K562 (cell line): ENCODE results near the gene USP24. TPM values are rescaled to one million over a fixed set of nuclear protein-coding genes. Genes with fewer than 3 reads are reported as not detected.
A peak's percentile ranks its signal among the peaks of the same experiment; 100 is the strongest.

ENCODE experiments used
- ATAC-seq: fragments of 200-7000 bp; cut with Tn5 transposase; 3 replicates; pipeline ENCODE4 v1.9.1; 2020; ENCODE audit warnings: moderate library complexity
- BruUV-seq: library from RNA; stranded (reverse); fragments of 400-500 nt; replicated peaks from 2 replicates; lab custom pipeline; 2021; lab: Mats Ljungman, UMichigan
- CTCF ChIA-PET: fragments of 300-600 bp; formaldehyde crosslinking; extraction: SDS; loops from one replicate; lab custom pipeline; 2021; ENCODE audit warnings: low intra/inter-chr PET ratio; lab: Yijun Ruan, JAX
- POLR2A ChIA-PET: fragments of 300-600, 350-650 bp; sonication (Branson Sonifier 250); formaldehyde crosslinking; extraction: SDS; loops from one replicate; lab custom pipeline; 2021; ENCODE audit warnings: antibody characterized with exemption, inconsistent platforms; lab: Yijun Ruan, JAX
- DNase-seq, 4 experiments: peaks; one replicate each; pipeline versions ENCODE4 v3.0.0 to v3.0.0-alpha.2; 2011 to 2018; ENCODE audit warnings: low spot score in 3 of 4, mixed read lengths in 3 of 4; ENCODE audit errors: extremely low read depth in 1 of 4
- FAIRE-seq: peaks from 2 replicates; lab custom pipeline; 2011; peaks lifted over from hg19 to GRCh38; lab: Jason Lieb, UNC
- H2AFZ ChIP-seq: 2 replicates; pipeline ENCODE4 v1.6.0; 2011; ENCODE audit warnings: low read depth, low read length, control low read depth, inconsistent platforms
- H3K27ac ChIP-seq: fragments of 200-600 bp; 3 replicates; pipeline ENCODE4 v1.8.0; 2011; ENCODE audit warnings: low read depth, mild to moderate bottlenecking, control low read depth, inconsistent platforms, low read length, moderate library complexity, mixed read lengths; ENCODE audit errors: extremely low read depth
- H3K27me3 ChIP-seq, 2 experiments: fragments of 300-600 bp in 1 of 2; 2 replicates in 1 of 2; 3 replicates in 1 of 2; pipeline versions ENCODE4 v1.6.0 to v1.8.0; 2011; ENCODE audit warnings: inconsistent platforms in 2 of 2, low read length in 2 of 2, mild to moderate bottlenecking in 1 of 2, mixed read lengths in 1 of 2, moderate library complexity in 1 of 2; ENCODE audit not compliant: control insufficient read depth in 2 of 2, insufficient read depth in 2 of 2
- H3K36me3 ChIP-seq: fragments of 300-600 bp; 3 replicates; pipeline ENCODE4 v1.8.0; 2011; ENCODE audit warnings: mild to moderate bottlenecking, low read length, inconsistent platforms; ENCODE audit not compliant: control insufficient read depth, insufficient read depth
- H3K4me1 ChIP-seq, 2 experiments: fragments of 200-600 bp in 1 of 2; replicated peaks in 1 of 2; 2 replicates in 1 of 2; 3 replicates in 1 of 2; pipeline versions ENCODE4 v1.5.1 to v1.8.0; 2011; ENCODE audit warnings: inconsistent platforms in 2 of 2, low read length in 2 of 2, mild to moderate bottlenecking in 1 of 2, mixed read lengths in 1 of 2, moderate library complexity in 1 of 2; ENCODE audit not compliant: control insufficient read depth in 2 of 2, insufficient read depth in 2 of 2
- H3K4me2 ChIP-seq: 2 replicates; pipeline ENCODE4 v1.6.1; 2011; ENCODE audit warnings: low read length, control low read depth, inconsistent platforms, mixed read lengths; ENCODE audit not compliant: insufficient read depth
- H3K4me3 ChIP-seq: fragments of 200-600 bp; sonication (generic), shearing (Covaris generic); 2 replicates; pipeline ENCODE4 v1.5.1; 2016; ENCODE audit warnings: control low read depth, inconsistent platforms
- H3K79me2 ChIP-seq: fragments of 200-600 bp; 3 replicates; pipeline ENCODE4 v1.8.0; 2011; ENCODE audit warnings: low read length, inconsistent platforms; ENCODE audit not compliant: control insufficient read depth, insufficient read depth
- H3K9ac ChIP-seq, 2 experiments: 2 replicates each; pipeline versions ENCODE4 v1.6.0 to v1.6.1; 2011; ENCODE audit warnings: low read depth in 2 of 2, low read length in 2 of 2, control low read depth in 1 of 2, inconsistent platforms in 1 of 2, mild to moderate bottlenecking in 1 of 2, mixed read lengths in 1 of 2; ENCODE audit not compliant: insufficient read depth in 1 of 2
- H3K9me1 ChIP-seq: one replicate; pipeline ENCODE4 v1.6.0; 2011; ENCODE audit warnings: inconsistent platforms, mild to moderate bottlenecking, low read length, moderate library complexity; ENCODE audit not compliant: control insufficient read depth, insufficient read depth
- H3K9me3 ChIP-seq: replicated peaks from 2 replicates; pipeline ENCODE4 v1.5.1; 2011; ENCODE audit warnings: low read depth, low read length, inconsistent platforms; ENCODE audit not compliant: control insufficient read depth, insufficient read depth
- H4K20me1 ChIP-seq: replicated peaks from 2 replicates; pipeline ENCODE4 v1.6.1; 2011; ENCODE audit warnings: low read length, inconsistent platforms, mixed read lengths; ENCODE audit not compliant: control insufficient read depth, insufficient read depth
- CHCHD3 ChIP-seq: fragments of 250-450 bp; sonication (Bioruptor Pico); IDR thresholded peaks from 2 replicates; pipeline ENCODE4 v2.1.2; 2022; ENCODE audit warnings: mild to moderate bottlenecking
- FOXK1 ChIP-seq: sonication (generic); formaldehyde crosslinking; IDR thresholded peaks from 2 replicates; pipeline ENCODE4 v1.8.0; 2022; ENCODE audit warnings: missing genetic modification reagents, mild to moderate bottlenecking, borderline replicate concordance
- MAFG ChIP-seq: fragments of 450-650 bp; conservative IDR thresholded peaks from 2 replicates; pipeline ENCODE4 v1.6.1; 2016; ENCODE audit warnings: missing genetic modification characterization, missing compliant biosample characterization
- PTRF ChIP-seq: fragments of 450-650 bp; IDR thresholded peaks from 2 replicates; pipeline ENCODE4 v1.6.1; 2016; ENCODE audit warnings: mild to moderate bottlenecking, missing genetic modification characterization, missing compliant biosample characterization
- RB1 ChIP-seq: fragments of 450-650 bp; IDR thresholded peaks from 2 replicates; pipeline ENCODE4 v1.6.1; 2017; ENCODE audit warnings: low read depth, mild to moderate bottlenecking
- SAFB2 ChIP-seq: fragments of 200-400 bp; formaldehyde crosslinking; IDR thresholded peaks from 2 replicates; pipeline ENCODE4 v1.6.1; 2018; ENCODE audit warnings: borderline replicate concordance, low read length, low read depth, moderate library complexity; ENCODE audit not compliant: severe bottlenecking
- SMARCA4 ChIP-seq: fragments of 450-650 bp; IDR thresholded peaks from 2 replicates; pipeline ENCODE4 v1.6.1; 2016
- TEAD4 ChIP-seq, 2 experiments: sonication (generic) in 1 of 2; formaldehyde crosslinking in 1 of 2; IDR thresholded peaks; 2 replicates each; pipeline versions ENCODE4 v1.6.1 to v1.8.0; 2012 to 2022; ENCODE audit warnings: borderline replicate concordance in 1 of 2, inconsistent platforms in 1 of 2, low read length in 1 of 2, mild to moderate bottlenecking in 1 of 2, missing genetic modification reagents in 1 of 2
- ZNF146 ChIP-seq: IDR thresholded peaks from one replicate; pipeline ENCODE4 v1.6.1; 2018; ENCODE audit warnings: missing compliant biosample characterization; ENCODE audit not compliant: unreplicated experiment
- WGBS: fragments of 100-300 bp; shearing (Covaris generic); methylation state at CpG from one replicate; pipeline ENCODE4 v1.1.6; 2016; ENCODE audit warnings: low coverage, mixed read lengths; ENCODE audit not compliant: insufficient coverage; ENCODE audit errors: missing lambda C conversion rate; 5-methylcytosine and 5-hydroxymethylcytosine counted together
- in situ Hi-C: fragments of 300-500 bp; cut with MboI; formaldehyde crosslinking; loops from 4 replicates; pipeline ENCODE4 v1.15.0; 2018; ENCODE audit warnings: inconsistent platforms, mixed read lengths
- intact Hi-C: fragments of 100-400 bp; cut with micrococcal nuclease; formaldehyde crosslinking; loops from 2 replicates; pipeline ENCODE4 v1.14.2; 2022
- polyA plus RNA-seq, 8 experiments: library from polyadenylated mRNA; depleted of rRNA in 4 of 8; stranded (reverse) in 5 of 8; unstranded in 3 of 8; fragments of >200 nt; fragmentation: Nextera tagmentation in 2 of 8; fragmentation: Illumina TruSeq in 1 of 8; extraction: Ambion mirVana in 2 of 8; extraction: Trizol in 1 of 8; gene quantifications; 2 replicates each; pipeline versions ENCODE4 v1.2.1 to v1.2.3, GENCODE V29; 2011 to 2014; ENCODE audit warnings: inconsistent platforms in 1 of 8, missing spikeins in 1 of 8
- total RNA-seq, 7 experiments: library from RNA; depleted of rRNA in 6 of 7; stranded (reverse); fragments of >200 nt in 6 of 7; fragmentation: Illumina TruSeq in 2 of 7; extraction: Trizol in 2 of 7; gene quantifications; 2 replicates each; pipeline versions ENCODE4 v1.2.1 to v1.2.3, GENCODE V29; 2011 to 2021; ENCODE audit warnings: low replicate concordance in 1 of 7
- TF ChIP-seq, protein P1 (sequence below): IDR thresholded peaks from 3 replicates; pipeline ENCODE4 v1.6.1; 2011; ENCODE audit warnings: borderline replicate concordance, mild to moderate bottlenecking, moderate library complexity; ENCODE audit not compliant: insufficient read length; ENCODE audit errors: extremely low read depth
- TF ChIP-seq, protein P2 (sequence below): sonication (generic); formaldehyde crosslinking; IDR thresholded peaks from 2 replicates; pipeline ENCODE4 v1.8.1; 2022; ENCODE audit warnings: missing genetic modification reagents

The USP24 gene
- total and polyA plus RNA-seq, 9 of the 15 experiments (the other 6 are each of a cell fraction or from before 2014, with no cell fraction given): 7.7 to 62.6 (median 36.8) TPM

- TF ChIP-seq, protein P1, sequence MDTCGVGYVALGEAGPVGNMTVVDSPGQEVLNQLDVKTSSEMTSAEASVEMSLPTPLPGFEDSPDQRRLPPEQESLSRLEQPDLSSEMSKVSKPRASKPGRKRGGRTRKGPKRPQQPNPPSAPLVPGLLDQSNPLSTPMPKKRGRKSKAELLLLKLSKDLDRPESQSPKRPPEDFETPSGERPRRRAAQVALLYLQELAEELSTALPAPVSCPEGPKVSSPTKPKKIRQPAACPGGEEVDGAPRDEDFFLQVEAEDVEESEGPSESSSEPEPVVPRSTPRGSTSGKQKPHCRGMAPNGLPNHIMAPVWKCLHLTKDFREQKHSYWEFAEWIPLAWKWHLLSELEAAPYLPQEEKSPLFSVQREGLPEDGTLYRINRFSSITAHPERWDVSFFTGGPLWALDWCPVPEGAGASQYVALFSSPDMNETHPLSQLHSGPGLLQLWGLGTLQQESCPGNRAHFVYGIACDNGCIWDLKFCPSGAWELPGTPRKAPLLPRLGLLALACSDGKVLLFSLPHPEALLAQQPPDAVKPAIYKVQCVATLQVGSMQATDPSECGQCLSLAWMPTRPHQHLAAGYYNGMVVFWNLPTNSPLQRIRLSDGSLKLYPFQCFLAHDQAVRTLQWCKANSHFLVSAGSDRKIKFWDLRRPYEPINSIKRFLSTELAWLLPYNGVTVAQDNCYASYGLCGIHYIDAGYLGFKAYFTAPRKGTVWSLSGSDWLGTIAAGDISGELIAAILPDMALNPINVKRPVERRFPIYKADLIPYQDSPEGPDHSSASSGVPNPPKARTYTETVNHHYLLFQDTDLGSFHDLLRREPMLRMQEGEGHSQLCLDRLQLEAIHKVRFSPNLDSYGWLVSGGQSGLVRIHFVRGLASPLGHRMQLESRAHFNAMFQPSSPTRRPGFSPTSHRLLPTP: no peak
- TF ChIP-seq ZNF146 (CRISPR knock-in tag): no peak
- TF ChIP-seq SAFB2: no peak
- TF ChIP-seq, all 486 proteins: peak for 0
Measured at GRCh38 chr1:55246331-55246730, 31.2 kb upstream of the USP24 start (continued).

- BruUV-seq: no TSS peak
- TF ChIP-seq TEAD4 (IDR thresholded peaks at IDR 0.05; ENCODE audit: low read length): no peak
- no peak for TF ChIP-seq TEAD4 (CRISPR knock-in tag; IDR thresholded peaks at IDR 0.05; ENCODE audit: borderline replicate concordance)
- no peak for TF ChIP-seq FOXK1 (CRISPR knock-in tag)
- no peak for TF ChIP-seq PTRF
- TF ChIP-seq, protein P2, sequence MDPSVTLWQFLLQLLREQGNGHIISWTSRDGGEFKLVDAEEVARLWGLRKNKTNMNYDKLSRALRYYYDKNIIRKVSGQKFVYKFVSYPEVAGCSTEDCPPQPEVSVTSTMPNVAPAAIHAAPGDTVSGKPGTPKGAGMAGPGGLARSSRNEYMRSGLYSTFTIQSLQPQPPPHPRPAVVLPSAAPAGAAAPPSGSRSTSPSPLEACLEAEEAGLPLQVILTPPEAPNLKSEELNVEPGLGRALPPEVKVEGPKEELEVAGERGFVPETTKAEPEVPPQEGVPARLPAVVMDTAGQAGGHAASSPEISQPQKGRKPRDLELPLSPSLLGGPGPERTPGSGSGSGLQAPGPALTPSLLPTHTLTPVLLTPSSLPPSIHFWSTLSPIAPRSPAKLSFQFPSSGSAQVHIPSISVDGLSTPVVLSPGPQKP (CRISPR knock-in tag): no peak
- no peak for TF ChIP-seq RB1
- TF ChIP-seq SMARCA4: no peak
- TF ChIP-seq CHCHD3 (CRISPR knock-in tag): no peak
- peak; percentile 25; the same call in 1 of the 2 replicates for TF ChIP-seq MAFG (tag)
- no peaks in the 10 kb centered on the region for H3K36me3 ChIP-seq
- no peak overlapping the region for H3K4me3 ChIP-seq
- POLR2A ChIA-PET: interaction anchor here (0.6 to 1.1 kb wide), 4 partner anchors 10 to 81 kb away, joined by 3 to 4 read pairs (median 3); no protein-coding TSS in a partner anchor
- H3K4me1 ChIP-seq: peaks cover 0 to 9% of the 10 kb centered on the region in 2 experiments; a peak in 3 of 5 replicates
- H2AFZ ChIP-seq: 0 out of 2 replicates have a peak overlapping the region, but pooled peaks have one; percentile 27
- no peaks in the 10 kb centered on the region for H3K27me3 ChIP-seq
- H3K79me2 ChIP-seq: no peaks in the 10 kb centered on the region
- no peaks in the 10 kb centered on the region for H4K20me1 ChIP-seq
- H3K27ac ChIP-seq: no peak overlapping the region
- H3K9me1 ChIP-seq: no peaks in the 10 kb centered on the region
- 31% methylated on average over 4 of the region's 4 CpGs for WGBS
- FAIRE-seq (no peak), DNase-seq (no peak), ATAC-seq (no peak; the same call in 2 of the 3 replicates)
- no peak overlapping the region for H3K4me2 ChIP-seq
- H3K9ac ChIP-seq: no peak overlapping the region
- intact Hi-C loops: no loop called here
- no peaks in the 10 kb centered on the region for H3K9me3 ChIP-seq
- in situ Hi-C loops: no loop called here
- CTCF ChIA-PET: no interaction called here
Measured at GRCh38 chr1:55245781-55246180, 30.6 kb upstream of the USP24 start.
